ENCODE results near the gene TTC28.
A peak's percentile ranks its signal among the peaks of the same experiment; 100 is the strongest.

The TTC28 gene

DNA sequence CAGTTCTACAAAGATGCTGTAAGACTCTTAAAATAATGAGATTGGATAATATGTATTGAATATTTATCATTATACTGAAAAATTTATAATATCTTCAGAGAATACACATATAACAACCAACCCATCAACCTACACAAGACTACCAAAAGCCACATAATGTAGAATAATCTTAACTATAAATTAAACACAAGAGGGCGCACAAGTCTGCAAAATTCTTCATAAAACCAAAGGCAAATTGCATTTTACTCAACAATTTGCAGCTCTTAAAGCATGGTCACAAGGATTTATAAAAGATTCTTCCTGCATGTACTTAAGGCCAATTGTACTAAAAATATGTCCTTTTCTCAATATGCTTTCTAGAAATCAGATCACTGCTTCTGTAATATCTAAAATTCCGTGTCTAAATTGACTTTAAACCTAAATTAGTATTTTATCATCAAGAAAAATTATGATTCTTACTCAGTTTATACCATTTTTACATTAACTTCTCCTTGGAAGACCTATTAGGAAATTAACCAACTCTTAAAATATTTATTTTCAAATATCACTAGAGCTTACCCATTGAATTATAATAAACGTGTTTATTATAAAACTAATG is 79.0 kb downstream of the TTC28 start:
- Histone ChIP-seq H3K4me1 (ENCODE audit: control insufficient read depth, insufficient read depth, low read length) (peaks cover 17% of the 10 kb centered on the region), H3K4me3 (ENCODE audit: low read length) (no peak overlapping the region), H3K36me3 (ENCODE audit: control insufficient read depth, insufficient read depth, low read length, severe bottlenecking) (no peaks in the 10 kb centered on the region), H3K9me3 (ENCODE audit: control insufficient read depth, low read length) (no peaks in the 10 kb centered on the region), H3K27me3 (replicated peaks; ENCODE audit: control insufficient read depth, insufficient read depth, low read length) (no peaks in the 10 kb centered on the region), H3K9ac (ENCODE audit: low read length) (no peak overlapping the region)
- peak; percentile 90 for DNase-seq (ENCODE audit: low read depth)

DNA sequence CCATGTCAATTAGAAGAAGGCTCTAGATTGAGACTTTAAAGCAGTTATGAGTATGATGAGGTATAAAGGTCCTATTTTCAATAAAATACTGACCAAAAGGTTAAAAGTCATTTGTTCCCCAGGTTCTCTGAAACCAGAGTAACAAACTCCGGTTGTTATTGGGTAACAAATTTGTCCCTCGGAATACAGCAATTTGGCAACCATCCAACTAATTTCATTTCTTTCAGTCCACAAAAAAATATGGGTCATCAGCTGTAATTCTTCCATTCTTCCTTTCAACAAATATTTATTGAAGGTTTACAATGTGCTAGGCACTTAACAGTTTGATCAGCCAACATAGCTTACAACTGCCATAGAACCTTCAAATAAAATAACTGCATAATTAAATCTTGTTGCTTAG is 79.9 kb downstream of the TTC28 start:
- no peaks in the 10 kb centered on the region for H3K27me3 ChIP-seq (replicated peaks; ENCODE audit: control insufficient read depth, insufficient read depth, low read length)
- H3K4me3 ChIP-seq (ENCODE audit: low read length): no peak overlapping the region
- no peak overlapping the region for H3K9ac ChIP-seq (ENCODE audit: low read length)
- H3K9me3 ChIP-seq (ENCODE audit: control insufficient read depth, low read length): no peaks in the 10 kb centered on the region
- no peaks in the 10 kb centered on the region for H3K36me3 ChIP-seq (ENCODE audit: control insufficient read depth, insufficient read depth, low read length, severe bottlenecking)
- peaks cover 24% of the 10 kb centered on the region for H3K4me1 ChIP-seq (ENCODE audit: control insufficient read depth, insufficient read depth, low read length)
- no peak for DNase-seq (ENCODE audit: low read depth)

DNA sequence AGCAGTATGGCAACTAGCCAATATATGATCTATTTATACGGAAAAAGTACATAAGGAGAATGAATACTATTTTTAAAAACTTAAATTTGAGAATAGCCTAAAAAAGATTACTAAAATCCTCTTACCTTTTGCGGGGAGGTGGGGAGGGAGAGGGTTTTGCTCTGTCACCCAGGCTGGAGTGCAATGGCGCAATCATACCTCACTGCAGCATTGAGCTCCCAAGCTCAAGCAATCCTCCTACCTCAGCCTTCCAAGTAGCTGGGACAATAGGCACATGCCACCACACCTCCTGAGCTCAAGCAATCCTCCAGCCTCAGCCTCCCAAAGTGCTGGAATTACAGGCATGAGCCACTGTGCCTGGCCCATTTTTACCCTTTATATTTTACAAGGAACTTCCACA is 82.0 kb downstream of the TTC28 start:
- no peaks in the 10 kb centered on the region for H3K27me3 ChIP-seq (replicated peaks; ENCODE audit: control insufficient read depth, insufficient read depth, low read length)
- H3K4me1 ChIP-seq (ENCODE audit: control insufficient read depth, insufficient read depth, low read length): peaks cover 24% of the 10 kb centered on the region
- H3K36me3 ChIP-seq (ENCODE audit: control insufficient read depth, insufficient read depth, low read length, severe bottlenecking): no peaks in the 10 kb centered on the region
- no peak overlapping the region for H3K9ac ChIP-seq (ENCODE audit: low read length)
- no peak for DNase-seq (ENCODE audit: low read depth)
- no peak overlapping the region for H3K4me3 ChIP-seq (ENCODE audit: low read length)
- no peaks in the 10 kb centered on the region for H3K9me3 ChIP-seq (ENCODE audit: control insufficient read depth, low read length)

DNA sequence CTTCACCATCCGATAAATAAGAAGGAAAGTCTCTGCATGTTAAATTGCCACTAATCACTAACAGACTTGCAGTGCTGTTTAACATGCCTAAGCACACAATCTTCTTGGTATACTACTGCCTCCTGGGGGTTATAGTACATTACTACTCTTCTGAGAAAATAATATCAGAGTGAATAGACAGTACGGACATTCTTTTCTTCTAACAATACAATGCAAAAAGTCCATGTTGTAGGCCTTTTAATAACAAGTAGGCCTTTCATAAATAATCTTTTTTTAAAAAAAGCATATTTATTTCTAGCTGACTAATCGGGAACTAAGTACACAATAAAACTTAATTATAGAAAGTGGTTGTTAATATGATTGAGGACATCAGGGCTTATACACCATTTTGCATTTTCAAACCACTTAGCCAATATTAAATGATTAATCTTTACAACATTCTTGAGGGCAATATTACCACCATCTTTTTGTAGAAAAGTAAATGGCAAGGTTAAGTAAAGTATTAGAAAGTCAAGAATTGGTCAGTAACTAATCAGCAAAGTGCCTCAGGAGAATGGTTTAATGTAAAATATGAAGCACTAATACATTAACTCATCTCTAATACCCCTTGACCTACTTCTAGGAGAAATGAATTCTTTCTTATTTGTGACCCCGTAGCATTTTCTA is 84.7 kb downstream of the TTC28 start:
- peak; percentile 92 for DNase-seq (ENCODE audit: low read depth)
- Histone ChIP-seq H3K4me1 (ENCODE audit: control insufficient read depth, insufficient read depth, low read length) (peaks cover 24% of the 10 kb centered on the region), H3K9me3 (ENCODE audit: control insufficient read depth, low read length) (no peaks in the 10 kb centered on the region), H3K27me3 (replicated peaks; ENCODE audit: control insufficient read depth, insufficient read depth, low read length) (no peaks in the 10 kb centered on the region), H3K9ac (ENCODE audit: low read length) (peak overlapping the region; percentile 48), H3K4me3 (ENCODE audit: low read length) (no peak overlapping the region), H3K36me3 (ENCODE audit: control insufficient read depth, insufficient read depth, low read length, severe bottlenecking) (no peaks in the 10 kb centered on the region)

DNA sequence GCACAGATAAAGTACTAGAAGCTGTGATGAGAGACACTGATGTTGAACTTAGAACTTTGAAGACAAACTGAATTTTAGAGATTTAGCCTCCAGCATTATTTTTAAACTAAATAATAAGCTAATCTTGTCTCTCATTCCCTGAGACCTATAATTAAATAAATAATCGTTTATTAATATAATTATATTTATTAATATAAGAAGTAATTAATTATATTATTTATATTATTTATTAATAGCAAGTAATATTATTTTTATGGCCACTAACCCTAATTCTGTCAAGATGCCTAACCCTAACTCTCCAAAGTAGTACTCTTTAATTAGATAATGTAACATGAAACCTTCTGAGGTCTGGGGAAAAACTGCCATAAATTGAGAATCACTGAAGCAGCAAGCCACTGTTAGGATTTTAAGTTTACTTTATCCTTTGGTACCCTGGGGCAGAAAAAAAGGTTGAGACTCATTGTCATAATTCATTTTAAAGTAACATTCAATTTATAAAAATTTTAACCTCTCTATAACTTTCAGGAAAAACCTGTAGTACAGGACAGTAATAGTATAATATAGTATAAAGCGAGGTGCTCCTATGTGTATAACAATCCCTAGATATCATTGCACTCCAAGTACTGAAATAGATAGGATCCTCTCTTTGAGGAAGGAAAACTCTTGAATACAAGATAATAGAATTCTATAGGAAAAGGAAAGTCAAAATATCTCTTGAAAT is 85.4 kb downstream of the TTC28 start:
- Histone ChIP-seq H3K9me3 (ENCODE audit: control insufficient read depth, low read length) (no peaks in the 10 kb centered on the region), H3K4me1 (ENCODE audit: control insufficient read depth, insufficient read depth, low read length) (peaks cover 21% of the 10 kb centered on the region), H3K4me3 (ENCODE audit: low read length) (no peak overlapping the region), H3K27me3 (replicated peaks; ENCODE audit: control insufficient read depth, insufficient read depth, low read length) (no peaks in the 10 kb centered on the region), H3K36me3 (ENCODE audit: control insufficient read depth, insufficient read depth, low read length, severe bottlenecking) (no peaks in the 10 kb centered on the region), H3K9ac (ENCODE audit: low read length) (no peak overlapping the region)
- DNase-seq (ENCODE audit: low read depth): peak; percentile 31

DNA sequence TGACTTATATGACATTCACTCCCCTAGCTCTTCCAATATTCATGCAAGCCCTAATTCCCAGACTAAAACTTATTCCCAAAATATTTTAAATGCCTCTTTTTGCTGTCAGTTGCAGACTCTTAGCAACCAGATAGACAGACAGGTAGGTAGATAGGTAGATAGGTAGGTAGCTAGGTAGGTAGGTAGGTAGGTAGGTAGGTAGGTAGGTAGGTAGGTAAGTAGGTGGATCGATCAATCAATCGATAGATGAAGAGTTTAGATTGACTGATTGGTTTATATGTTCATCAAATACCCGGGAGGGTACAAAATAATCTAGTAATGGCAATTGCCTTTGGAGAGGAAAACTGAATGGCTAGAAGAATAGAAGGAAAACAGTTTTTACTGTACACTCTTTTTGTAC is 86.3 kb downstream of the TTC28 start:
- no peak for DNase-seq (ENCODE audit: low read depth)
- no peaks in the 10 kb centered on the region for H3K27me3 ChIP-seq (replicated peaks; ENCODE audit: control insufficient read depth, insufficient read depth, low read length)
- H3K4me1 ChIP-seq (ENCODE audit: control insufficient read depth, insufficient read depth, low read length): peaks cover 18% of the 10 kb centered on the region
- H3K9ac ChIP-seq (ENCODE audit: low read length): no peak overlapping the region
- H3K4me3 ChIP-seq (ENCODE audit: low read length): no peak overlapping the region
- H3K9me3 ChIP-seq (ENCODE audit: control insufficient read depth, low read length): no peaks in the 10 kb centered on the region
- no peaks in the 10 kb centered on the region for H3K36me3 ChIP-seq (ENCODE audit: control insufficient read depth, insufficient read depth, low read length, severe bottlenecking)

DNA sequence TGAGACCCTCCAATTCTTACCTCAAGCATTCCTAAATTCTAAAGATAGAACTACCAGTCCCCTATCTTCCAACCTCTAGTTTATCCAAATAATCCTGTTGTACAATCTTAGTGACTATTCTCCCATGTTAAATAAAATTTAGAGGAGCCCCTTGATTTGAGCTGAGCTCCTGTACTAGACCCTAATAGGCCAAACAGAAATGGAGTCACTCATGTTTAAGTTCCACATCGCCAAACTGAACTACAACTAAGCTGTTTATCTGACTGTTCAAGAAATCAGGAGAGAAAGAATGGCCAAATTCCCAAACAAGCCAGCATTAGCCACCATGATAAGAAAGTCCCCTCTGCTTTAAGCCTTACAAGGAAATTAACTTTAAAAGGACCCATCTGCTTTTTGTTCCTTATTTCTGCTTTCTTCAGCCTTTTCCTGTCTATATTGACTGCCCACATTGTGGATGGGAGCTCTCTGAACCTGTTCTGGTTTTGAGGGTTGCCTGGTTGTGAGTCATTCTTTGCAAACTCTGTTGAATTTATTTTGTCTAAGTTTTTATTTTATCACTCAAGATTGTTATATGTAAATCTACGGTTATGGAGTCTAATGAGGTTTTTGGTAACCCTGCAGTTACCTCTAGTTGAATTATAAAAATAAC is 90.4 kb downstream of the TTC28 start:
- H3K9me3 ChIP-seq (ENCODE audit: control insufficient read depth, low read length): no peaks in the 10 kb centered on the region
- H3K4me3 ChIP-seq (ENCODE audit: low read length): no peak overlapping the region
- no peaks in the 10 kb centered on the region for H3K36me3 ChIP-seq (ENCODE audit: control insufficient read depth, insufficient read depth, low read length, severe bottlenecking)
- no peaks in the 10 kb centered on the region for H3K27me3 ChIP-seq (replicated peaks; ENCODE audit: control insufficient read depth, insufficient read depth, low read length)
- H3K4me1 ChIP-seq (ENCODE audit: control insufficient read depth, insufficient read depth, low read length): peaks cover under 1% of the 10 kb centered on the region
- no peak for DNase-seq (ENCODE audit: low read depth)
- no peak overlapping the region for H3K9ac ChIP-seq (ENCODE audit: low read length)

DNA sequence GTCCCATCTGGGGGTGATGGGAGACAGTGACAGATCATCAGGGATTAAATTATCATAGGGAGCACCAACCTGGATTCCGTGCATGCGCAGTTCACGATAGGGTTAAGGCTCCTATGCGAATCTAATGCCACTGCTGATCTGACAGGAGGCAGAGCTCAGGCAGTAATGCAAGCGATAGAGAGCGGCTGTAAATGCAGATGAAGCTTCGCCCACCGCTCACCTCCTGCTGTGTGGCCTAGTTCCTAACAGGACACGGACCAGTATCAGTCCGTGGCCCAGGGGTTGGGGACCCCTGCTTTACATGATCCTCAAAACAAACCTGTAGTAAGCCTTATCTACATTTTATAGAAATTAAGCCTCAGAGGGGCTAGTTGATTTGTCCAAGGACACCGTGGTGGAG is 94.3 kb downstream of the TTC28 start:
- DNase-seq (ENCODE audit: low read depth): no peak
- H3K4me1 ChIP-seq (ENCODE audit: control insufficient read depth, insufficient read depth, low read length): peaks cover 17% of the 10 kb centered on the region

DNA sequence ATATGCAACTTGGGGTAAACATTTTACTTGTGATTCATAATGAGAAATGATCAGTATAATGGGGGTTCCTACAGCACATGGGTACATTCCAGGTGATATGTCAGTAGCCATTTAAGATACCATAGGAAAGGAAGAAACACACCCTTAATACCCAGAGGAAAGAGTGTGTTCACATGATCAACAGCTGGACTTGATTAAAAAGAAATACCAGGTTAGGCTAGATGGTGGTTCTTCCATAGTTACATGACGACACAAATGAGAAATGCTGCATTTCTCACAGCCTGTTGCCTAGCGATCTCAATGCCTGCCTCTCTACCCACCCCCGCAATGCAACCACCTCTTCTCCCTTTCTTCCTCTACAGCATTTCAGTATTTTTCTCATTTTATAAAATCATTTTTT is 96.8 kb downstream of the TTC28 start:
- DNase-seq (ENCODE audit: low read depth): peak; percentile 91
- Histone ChIP-seq H3K9me3 (ENCODE audit: control insufficient read depth, low read length) (no peaks in the 10 kb centered on the region), H3K4me3 (ENCODE audit: low read length) (peak overlapping the region; percentile 65)

More for the DNA sequence above, 94.3 kb downstream of the TTC28 start:
- no peaks in the 10 kb centered on the region for H3K27me3 ChIP-seq (replicated peaks; ENCODE audit: control insufficient read depth, insufficient read depth, low read length)
- no peaks in the 10 kb centered on the region for H3K36me3 ChIP-seq (ENCODE audit: control insufficient read depth, insufficient read depth, low read length, severe bottlenecking)
- no peak overlapping the region for H3K9ac ChIP-seq (ENCODE audit: low read length)
- H3K9me3 ChIP-seq (ENCODE audit: control insufficient read depth, low read length): no peaks in the 10 kb centered on the region
- H3K4me3 ChIP-seq (ENCODE audit: low read length): no peak overlapping the region

DNA sequence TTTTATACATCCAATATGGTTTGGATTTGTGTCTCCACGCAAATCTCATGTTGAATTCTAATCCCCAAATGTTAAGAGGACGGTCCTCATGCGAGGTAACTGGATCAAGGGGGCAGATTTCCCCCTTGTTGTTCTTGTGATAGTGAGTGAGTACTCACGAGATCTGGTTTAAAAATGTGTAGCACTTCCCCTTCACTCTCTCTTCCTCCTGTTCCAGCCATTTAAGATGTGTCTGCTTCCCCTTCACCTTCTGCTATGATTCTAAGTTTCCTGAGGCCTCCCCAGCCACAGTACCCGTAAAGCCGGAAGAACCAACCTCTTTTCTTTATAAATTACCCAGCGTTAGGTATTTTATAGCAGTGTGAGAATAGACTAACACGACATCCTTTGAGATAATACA is 98.6 kb downstream of the TTC28 start:
- DNase-seq (ENCODE audit: low read depth): no peak
- Histone ChIP-seq H3K4me3 (ENCODE audit: low read length) (no peak overlapping the region), H3K36me3 (ENCODE audit: control insufficient read depth, insufficient read depth, low read length, severe bottlenecking) (no peaks in the 10 kb centered on the region), H3K4me1 (ENCODE audit: control insufficient read depth, insufficient read depth, low read length) (peaks cover 17% of the 10 kb centered on the region), H3K9ac (ENCODE audit: low read length) (no peak overlapping the region), H3K27me3 (replicated peaks; ENCODE audit: control insufficient read depth, insufficient read depth, low read length) (no peaks in the 10 kb centered on the region), H3K9me3 (ENCODE audit: control insufficient read depth, low read length) (no peaks in the 10 kb centered on the region)

More for the DNA sequence above, 96.8 kb downstream of the TTC28 start:
- Histone ChIP-seq H3K27me3 (replicated peaks; ENCODE audit: control insufficient read depth, insufficient read depth, low read length) (no peaks in the 10 kb centered on the region), H3K9ac (ENCODE audit: low read length) (peak overlapping the region; percentile 62), H3K36me3 (ENCODE audit: control insufficient read depth, insufficient read depth, low read length, severe bottlenecking) (no peaks in the 10 kb centered on the region), H3K4me1 (ENCODE audit: control insufficient read depth, insufficient read depth, low read length) (peaks cover 17% of the 10 kb centered on the region)

DNA sequence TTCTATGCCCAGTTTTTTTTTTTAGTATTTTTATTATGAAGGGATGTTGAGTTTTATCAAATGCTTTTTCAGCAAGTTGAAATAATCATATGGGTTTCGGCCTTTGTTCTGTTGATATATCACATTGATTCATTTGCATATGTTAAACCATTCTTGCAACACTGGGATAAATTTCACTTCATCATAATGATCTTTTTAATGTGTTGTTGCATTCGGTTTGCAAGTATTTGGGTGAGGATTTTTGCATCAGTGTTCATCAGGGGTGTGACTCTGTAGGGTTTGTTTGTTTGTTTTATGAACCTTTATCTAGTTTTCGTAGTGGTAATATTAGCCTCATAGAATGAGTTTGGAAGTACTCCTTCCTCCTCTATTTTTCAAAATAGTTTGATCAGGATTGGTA is 103.5 kb downstream of the TTC28 start:
- DNase-seq (ENCODE audit: low read depth): no peak
- Histone ChIP-seq H3K9me3 (ENCODE audit: control insufficient read depth, low read length) (no peaks in the 10 kb centered on the region), H3K9ac (ENCODE audit: low read length) (no peak overlapping the region), H3K36me3 (ENCODE audit: control insufficient read depth, insufficient read depth, low read length, severe bottlenecking) (no peaks in the 10 kb centered on the region), H3K4me3 (ENCODE audit: low read length) (no peak overlapping the region), H3K4me1 (ENCODE audit: control insufficient read depth, insufficient read depth, low read length) (no peaks in the 10 kb centered on the region), H3K27me3 (replicated peaks; ENCODE audit: control insufficient read depth, insufficient read depth, low read length) (no peaks in the 10 kb centered on the region)
